ENCODE results near the gene TPTE.
"Not testable (repeated sequence)": the region's sequence is repeated elsewhere in the genome, so short reads cannot be mapped to it uniquely, and the experiment has no call there.

- TF ChIP-seq CTCF, POLR2A (IDR thresholded peaks at IDR 0.05): not testable (repeated sequence)
Observed at GRCh38 chr21:10629239-10629638, 107.9 kb downstream of the TPTE start.

Data from testis (tissue), 2 donors.